CD4-positive, alpha-beta T cell (primary cell): ENCODE results near the gene PPP4R3A. TPM values are rescaled to one million over a fixed set of nuclear protein-coding genes. Genes with fewer than 3 reads are reported as not detected.

Experiments
- ATAC-seq: fragments of 200-7000 bp; cut with Tn5 transposase; one replicate; pipeline ENCODE4 v1.10.0; 2022; ENCODE audit warnings: mild to moderate bottlenecking; ENCODE audit not compliant: poor library complexity
- CTCF ChIA-PET: fragments of 350-600 bp; sonication (Branson Sonifier 250); formaldehyde crosslinking; loops from one replicate; lab custom pipeline; 2021; ENCODE audit warnings: antibody characterized with exemption, inconsistent platforms; lab: Charles Lee
- POLR2A ChIA-PET: fragments of 350-600 bp; sonication (Branson Sonifier 250); formaldehyde crosslinking; loops from one replicate; lab custom pipeline; 2021; ENCODE audit warnings: antibody characterized with exemption, inconsistent platforms; lab: Charles Lee
- DNase-seq, 14 experiments: peaks; one replicate each; pipeline ENCODE4 v3.0.0-alpha.2; 2013 to 2020; ENCODE audit warnings: mixed read lengths in 2 of 14
- H3K27ac ChIP-seq, 2 donors: one replicate each; pipeline versions ENCODE4 v1.5.1 to v1.7.0; 2013; ENCODE audit warnings: low read length in 2 of 2, low read depth in 1 of 2, mild to moderate bottlenecking in 1 of 2
- H3K27me3 ChIP-seq, 2 experiments: 1 replicate in 1 of 2; 2 replicates in 1 of 2; pipeline versions ENCODE4 v1.6.1 to v1.7.0; 2013; ENCODE audit warnings: low read length in 2 of 2, control low read depth in 1 of 2, mild to moderate bottlenecking in 1 of 2, moderate library complexity in 1 of 2; ENCODE audit not compliant: insufficient read depth in 2 of 2, control insufficient read depth in 1 of 2
- H3K36me3 ChIP-seq: one replicate; pipeline ENCODE4 v1.6.1; 2013; ENCODE audit warnings: low read length, control low read depth; ENCODE audit not compliant: insufficient read depth
- H3K4me1 ChIP-seq: one replicate; pipeline ENCODE4 v1.6.1; 2013; ENCODE audit warnings: low read length, control low read depth; ENCODE audit not compliant: insufficient read depth
- H3K4me3 ChIP-seq: one replicate; pipeline ENCODE4 v1.5.1; 2013; ENCODE audit warnings: mild to moderate bottlenecking, low read length, moderate library complexity
- H3K9me3 ChIP-seq, 2 experiments: 1 replicate in 1 of 2; 2 replicates in 1 of 2; pipeline versions ENCODE4 v1.6.1 to v1.7.0; 2013; ENCODE audit warnings: low read length in 2 of 2, mild to moderate bottlenecking in 2 of 2, control low read depth in 1 of 2, moderate library complexity in 1 of 2; ENCODE audit not compliant: control insufficient read depth in 1 of 2, insufficient read depth in 1 of 2
- H3K27ac Mint-ChIP-seq: one replicate; pipeline ENCODE4 v1.8.0; 2020; ENCODE audit warnings: mixed read lengths
- H3K27me3 Mint-ChIP-seq: one replicate; pipeline ENCODE4 v1.8.0; 2021; ENCODE audit warnings: mixed read lengths
- H3K36me3 Mint-ChIP-seq: one replicate; pipeline ENCODE4 v1.8.0; 2021; ENCODE audit warnings: low read depth, mixed read lengths
- H3K4me1 Mint-ChIP-seq: one replicate; pipeline ENCODE4 v1.8.0; 2021; ENCODE audit warnings: low read depth, mixed read lengths
- H3K4me3 Mint-ChIP-seq: one replicate; pipeline ENCODE4 v1.8.0; 2020; ENCODE audit warnings: mild to moderate bottlenecking, mixed read lengths
- H3K9me3 Mint-ChIP-seq: one replicate; pipeline ENCODE4 v1.8.0; 2020; ENCODE audit warnings: mixed read lengths
- intact Hi-C, 2 experiments: fragments of 100-400 bp; cut with DNase I in 1 of 2; cut with micrococcal nuclease in 1 of 2; formaldehyde crosslinking; loops; one replicate each; pipeline versions ENCODE4 v1.15.1 to v1.9.0; 2023 to 2025; cut with DNase I, micrococcal nuclease
- total RNA-seq, 174 experiments: library from RNA in 2 of 174; stranded (reverse) in 2 of 174; gene quantifications; one replicate each; pipeline ENCODE4 v1.2.3 and lab custom pipeline; 2021 to 2026
- TF ChIP-seq, protein P1 (sequence below): fragments of 200-600 bp; IDR thresholded peaks from one replicate; pipeline ENCODE4 v1.8.0; 2022; ENCODE audit warnings: antibody characterized with exemption, mild to moderate bottlenecking

PPP4R3A gene
- total RNA-seq, 2 experiments from 2014 or later, result 189 to 205 TPM

DNA sequence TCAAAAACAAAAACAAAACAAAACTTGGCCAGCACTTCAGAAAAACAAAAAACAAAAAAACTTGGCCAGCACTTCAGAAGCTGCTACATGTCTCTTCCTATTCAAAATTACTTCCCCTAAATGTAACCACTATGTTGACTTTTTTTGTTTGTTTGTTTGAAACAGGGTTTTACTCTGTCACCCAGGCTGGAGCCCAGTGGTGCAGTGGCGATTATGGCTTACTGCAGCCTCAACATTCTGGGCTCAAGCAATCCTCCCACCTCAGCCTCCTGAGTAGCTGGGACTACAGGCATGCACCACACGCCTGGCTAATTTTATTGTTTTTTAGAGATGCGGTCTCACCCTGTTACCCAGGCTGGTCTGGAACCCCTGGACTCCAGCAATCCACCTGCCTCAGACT, 38.0 kb upstream of the PPP4R3A start:
- ChIA-PET POLR2A (no interaction called here), CTCF (no interaction called here)
- no peaks in the 10 kb centered on the region for H3K9me3 ChIP-seq
- ATAC-seq (no peak), DNase-seq (no peak)
- TF ChIP-seq, protein P1, sequence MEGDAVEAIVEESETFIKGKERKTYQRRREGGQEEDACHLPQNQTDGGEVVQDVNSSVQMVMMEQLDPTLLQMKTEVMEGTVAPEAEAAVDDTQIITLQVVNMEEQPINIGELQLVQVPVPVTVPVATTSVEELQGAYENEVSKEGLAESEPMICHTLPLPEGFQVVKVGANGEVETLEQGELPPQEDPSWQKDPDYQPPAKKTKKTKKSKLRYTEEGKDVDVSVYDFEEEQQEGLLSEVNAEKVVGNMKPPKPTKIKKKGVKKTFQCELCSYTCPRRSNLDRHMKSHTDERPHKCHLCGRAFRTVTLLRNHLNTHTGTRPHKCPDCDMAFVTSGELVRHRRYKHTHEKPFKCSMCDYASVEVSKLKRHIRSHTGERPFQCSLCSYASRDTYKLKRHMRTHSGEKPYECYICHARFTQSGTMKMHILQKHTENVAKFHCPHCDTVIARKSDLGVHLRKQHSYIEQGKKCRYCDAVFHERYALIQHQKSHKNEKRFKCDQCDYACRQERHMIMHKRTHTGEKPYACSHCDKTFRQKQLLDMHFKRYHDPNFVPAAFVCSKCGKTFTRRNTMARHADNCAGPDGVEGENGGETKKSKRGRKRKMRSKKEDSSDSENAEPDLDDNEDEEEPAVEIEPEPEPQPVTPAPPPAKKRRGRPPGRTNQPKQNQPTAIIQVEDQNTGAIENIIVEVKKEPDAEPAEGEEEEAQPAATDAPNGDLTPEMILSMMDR, result no peak
- no peaks in the 10 kb centered on the region for H3K36me3 ChIP-seq
- no peak overlapping the region for H3K27ac Mint-ChIP-seq
- H3K36me3 Mint-ChIP-seq, result no peaks in the 10 kb centered on the region
- no peak overlapping the region for H3K4me3 ChIP-seq
- no peaks in the 10 kb centered on the region for H3K4me1 ChIP-seq
- intact Hi-C loops, result no loop called here
- H3K4me3 Mint-ChIP-seq, result no peak overlapping the region
- peaks cover 3% of the 10 kb centered on the region for H3K27me3 Mint-ChIP-seq
- peaks cover 2% of the 10 kb centered on the region for H3K9me3 Mint-ChIP-seq
- no peaks in the 10 kb centered on the region for H3K27me3 ChIP-seq
- H3K4me1 Mint-ChIP-seq, result no peaks in the 10 kb centered on the region
- H3K27ac ChIP-seq, result no peak overlapping the region

DNA sequence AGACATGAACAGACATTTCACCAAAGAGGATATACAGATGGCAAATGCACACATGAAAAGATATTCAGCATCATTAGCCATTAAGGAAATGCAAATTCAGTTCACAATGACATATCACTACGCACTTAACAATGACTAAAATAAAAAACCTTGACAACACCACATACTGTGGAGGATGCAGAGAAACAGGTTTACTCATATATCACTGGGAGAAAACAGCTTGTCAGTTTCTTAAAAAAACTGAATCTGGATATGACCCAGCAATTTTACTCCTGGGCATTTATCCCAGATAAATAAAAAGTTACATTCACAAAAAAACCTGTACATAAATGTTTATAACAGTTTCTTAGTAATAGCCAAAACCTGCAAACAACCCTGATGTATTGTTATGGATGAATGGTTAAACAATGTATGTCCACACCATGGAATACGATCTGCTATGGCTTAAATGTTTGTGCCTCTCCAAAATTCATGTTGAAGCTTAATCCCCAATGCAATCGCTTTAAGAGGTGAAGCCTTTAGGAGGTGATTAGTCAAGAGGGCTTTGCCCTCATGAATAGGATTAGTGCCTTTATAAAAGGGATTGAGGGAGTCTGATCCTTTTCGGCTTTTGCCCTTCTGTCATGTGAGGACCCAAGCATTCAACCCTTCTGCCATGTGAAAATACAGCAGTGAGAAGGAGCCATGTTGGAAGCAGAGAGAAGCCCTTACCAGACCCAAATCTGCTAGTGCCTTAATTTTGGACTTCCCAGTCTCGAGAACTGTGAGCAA, 36.0 kb upstream of the PPP4R3A start:
- no peaks in the 10 kb centered on the region for H3K4me1 ChIP-seq
- H3K4me3 Mint-ChIP-seq, result no peak overlapping the region
- H3K27ac ChIP-seq, result no peak overlapping the region
- H3K9me3 ChIP-seq, result peaks cover 0 to 12% of the 10 kb centered on the region in 2 experiments
- H3K4me1 Mint-ChIP-seq, result no peaks in the 10 kb centered on the region
- no peak for ATAC-seq
- CTCF ChIA-PET, result no interaction called here
- DNase-seq, result no peak
- H3K27me3 Mint-ChIP-seq, result peaks cover 3% of the 10 kb centered on the region
- intact Hi-C loops, result no loop called here
- H3K27ac Mint-ChIP-seq, result no peak overlapping the region
- no peak overlapping the region for H3K4me3 ChIP-seq
- no peaks in the 10 kb centered on the region for H3K27me3 ChIP-seq
- H3K36me3 ChIP-seq, result no peaks in the 10 kb centered on the region
- TF ChIP-seq, protein P1, result no peak
- H3K9me3 Mint-ChIP-seq, result peaks cover 11% of the 10 kb centered on the region
- H3K36me3 Mint-ChIP-seq, result peaks cover 1% of the 10 kb centered on the region
- POLR2A ChIA-PET, result no interaction called here

DNA sequence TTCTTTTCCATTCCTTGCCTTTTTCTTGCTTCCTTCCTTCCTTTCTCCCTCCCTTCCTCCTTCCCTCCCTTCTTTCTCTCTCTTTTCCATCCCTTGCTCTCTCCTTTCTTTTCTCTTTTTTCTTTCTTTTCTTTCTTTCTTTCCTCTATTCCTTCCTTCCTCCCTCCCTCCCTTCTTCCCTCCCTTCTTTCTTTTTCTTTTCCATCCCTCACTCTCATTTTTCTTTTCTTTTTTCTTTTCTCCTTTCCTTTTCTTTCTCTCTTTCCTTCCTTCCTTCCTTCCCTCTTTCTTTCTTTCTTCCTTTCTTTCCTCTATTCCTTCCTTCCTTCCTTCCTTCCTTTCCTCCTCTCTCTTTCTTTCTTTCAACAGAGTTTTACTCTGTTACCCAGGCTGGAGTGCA, 35.1 kb upstream of the PPP4R3A start:
- no peak overlapping the region for H3K27ac Mint-ChIP-seq
- DNase-seq, result no peak

More for the DNA sequence above, 35.1 kb upstream of the PPP4R3A start:
- no peaks in the 10 kb centered on the region for H3K4me1 Mint-ChIP-seq
- intact Hi-C loops, result no loop called here
- CTCF ChIA-PET, result no interaction called here
- H3K4me3 Mint-ChIP-seq, result no peak overlapping the region
- no peak overlapping the region for H3K27ac ChIP-seq
- H3K9me3 ChIP-seq, result peaks cover 0 to 14% of the 10 kb centered on the region in 2 experiments
- no peak overlapping the region for H3K4me3 ChIP-seq
- no peaks in the 10 kb centered on the region for H3K4me1 ChIP-seq
- H3K27me3 ChIP-seq, result no peaks in the 10 kb centered on the region
- ATAC-seq, result no peak
- TF ChIP-seq, protein P1, result no peak
- peaks cover 3% of the 10 kb centered on the region for H3K27me3 Mint-ChIP-seq
- no peaks in the 10 kb centered on the region for H3K36me3 ChIP-seq
- H3K9me3 Mint-ChIP-seq, result peaks cover 18% of the 10 kb centered on the region
- H3K36me3 Mint-ChIP-seq, result peaks cover 9% of the 10 kb centered on the region
- POLR2A ChIA-PET, result no interaction called here
